ENCODE measurements around the gene PTPN23.

The PTPN23 gene

DNA sequence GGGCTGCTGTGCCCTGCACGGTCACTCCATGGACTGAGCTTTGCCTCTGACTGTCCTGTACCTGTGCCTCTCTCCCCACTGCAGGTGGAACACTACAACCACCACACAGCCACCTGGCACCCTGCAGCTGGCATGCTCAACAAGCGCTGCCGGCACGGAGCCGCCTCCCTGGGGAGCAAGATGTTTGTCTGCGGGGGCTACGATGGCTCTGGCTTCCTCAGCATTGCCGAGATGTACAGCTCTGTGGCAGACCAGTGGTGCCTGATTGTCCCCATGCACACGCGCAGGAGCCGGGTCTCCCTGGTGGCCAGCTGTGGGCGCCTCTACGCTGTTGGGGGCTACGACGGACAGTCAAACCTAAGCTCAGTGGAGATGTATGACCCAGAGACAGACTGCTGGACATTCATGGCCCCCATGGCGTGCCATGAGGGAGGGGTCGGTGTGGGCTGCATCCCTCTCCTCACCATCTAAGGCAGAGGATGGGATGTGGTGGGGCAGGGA, 37.3 kb upstream of the PTPN23 start:
- TF ChIP-seq CTCF (IDR thresholded peaks at IDR 0.05), result no peak

GRCh38 chr3:47344971-47345370, 35.9 kb upstream of the PTPN23 start:
- no peak for TF ChIP-seq CTCF (IDR thresholded peaks at IDR 0.05)

- TF ChIP-seq CTCF (IDR thresholded peaks at IDR 0.05), result no peak
These were observed 33.5 kb upstream of the PTPN23 start for GRCh38 chr3:47347217-47347801.

GRCh38 chr3:47348411-47349154, 32.2 kb upstream of the PTPN23 start:
- no peak for TF ChIP-seq CTCF (IDR thresholded peaks at IDR 0.05)

GRCh38 chr3:47355010-47355409, 25.8 kb upstream of the PTPN23 start:
- no peak for TF ChIP-seq CTCF (IDR thresholded peaks at IDR 0.05)

GRCh38 chr3:47356201-47356600, 24.6 kb upstream of the PTPN23 start:
- no peak for TF ChIP-seq CTCF (IDR thresholded peaks at IDR 0.05)

DNA sequence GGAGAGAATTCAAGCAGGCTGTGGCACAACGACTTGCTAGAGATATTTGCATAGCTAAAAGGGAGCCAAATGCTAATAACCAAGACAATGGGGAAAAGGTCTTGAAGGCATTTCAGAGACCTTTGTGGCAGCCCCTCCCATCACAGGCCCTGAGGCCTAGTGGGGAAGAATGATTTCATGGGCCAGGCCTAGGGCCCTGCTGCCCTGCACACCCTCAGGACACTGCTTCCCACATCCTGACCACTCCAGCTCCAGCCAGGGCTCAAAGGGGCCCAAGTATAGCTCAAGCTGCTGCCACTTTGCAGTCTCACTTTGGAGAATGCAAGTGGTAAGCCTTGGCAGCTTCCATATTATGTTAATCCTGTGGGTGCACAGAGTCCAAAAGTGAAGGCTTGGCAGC, 21.5 kb upstream of the PTPN23 start:
- TF ChIP-seq CTCF (IDR thresholded peaks at IDR 0.05), result no peak
